HG03025 (cell line): Measurements from ENCODE around the gene TMEM106C.

Experiments
- ATAC-seq: cut with Tn5 transposase; IDR thresholded peaks from one replicate; pipeline ENCODE4 v1.9.1; 2021; ENCODE audit warnings: mild to moderate bottlenecking, moderate library complexity; ENCODE audit not compliant: unreplicated experiment, low FRiP score

TMEM106C gene

GRCh38 chr12:47963340-47964040, at the start of gene TMEM106C:
Gene TMEM106C (plus strand): TSS chr12:47963596. CDS start chr12:47964237, 641 bp downstream.
- peak; percentile 85 for ATAC-seq

GRCh38 chr12:47920913-47921312, 42.5 kb upstream of the TMEM106C start:
- no peak for ATAC-seq

GRCh38 chr12:47921907-47922306, 41.5 kb upstream of the TMEM106C start:
- ATAC-seq, result no peak

- no peak for ATAC-seq
These were observed 36.0 kb upstream of the TMEM106C start for GRCh38 chr12:47927346-47927745.

GRCh38 chr12:47930634-47931033, 32.8 kb upstream of the TMEM106C start:
- no peak for ATAC-seq

GRCh38 chr12:47931187-47931586, 32.2 kb upstream of the TMEM106C start:
- no peak for ATAC-seq

GRCh38 chr12:47935184-47935583, 28.2 kb upstream of the TMEM106C start:
- no peak for ATAC-seq

- no peak for ATAC-seq
These were observed 25.3 kb upstream of the TMEM106C start for GRCh38 chr12:47938093-47938492.

GRCh38 chr12:47938594-47938993, 24.8 kb upstream of the TMEM106C start:
- no peak for ATAC-seq

- no peak for ATAC-seq
These were observed 24.3 kb upstream of the TMEM106C start for GRCh38 chr12:47939009-47939601.

GRCh38 chr12:47940773-47941474, 22.5 kb upstream of the TMEM106C start:
- ATAC-seq, result no peak

GRCh38 chr12:47941475-47941780, 22.0 kb upstream of the TMEM106C start:
- no peak for ATAC-seq

- ATAC-seq, result no peak
These were observed 21.4 kb upstream of the TMEM106C start for GRCh38 chr12:47941871-47942613.

GRCh38 chr12:47942614-47943225, 20.7 kb upstream of the TMEM106C start:
- no peak for ATAC-seq

- ATAC-seq, result no peak
These were observed 19.6 kb upstream of the TMEM106C start for GRCh38 chr12:47943623-47944340.

- ATAC-seq, result no peak
These were observed 18.6 kb upstream of the TMEM106C start for GRCh38 chr12:47944685-47945340.

- no peak for ATAC-seq
These were observed 18.1 kb upstream of the TMEM106C start for GRCh38 chr12:47945341-47945728.

GRCh38 chr12:47946413-47947323, 16.7 kb upstream of the TMEM106C start:
- no peak for ATAC-seq

GRCh38 chr12:47947341-47947740, 16.1 kb upstream of the TMEM106C start:
- no peak for ATAC-seq
